ENCODE data around the gene COL9A3.

Gene COL9A3

GRCh38 chr20:62812181-62812906, 4.5 kb upstream of the COL9A3 start:
- no peak for DNase-seq

GRCh38 chr20:62812907-62813200, 4.0 kb upstream of the COL9A3 start:
- DNase-seq, result no peak

- DNase-seq, result no peak
Measured at GRCh38 chr20:62813588-62813987, 3.3 kb upstream of the COL9A3 start.

- DNase-seq, result no peak
Measured at GRCh38 chr20:62814060-62814708, 2.7 kb upstream of the COL9A3 start.

GRCh38 chr20:62814709-62815065, 2.2 kb upstream of the COL9A3 start:
- DNase-seq, result no peak

GRCh38 chr20:62815066-62815991, 1.5 kb upstream of the COL9A3 start:
- no peak for DNase-seq

- DNase-seq, result no peak
Measured at GRCh38 chr20:62816031-62816883, 593 bp upstream of the COL9A3 start.

- no peak for DNase-seq
Measured at GRCh38 chr20:62817975-62818591, 1.2 kb downstream of the COL9A3 start.

- no peak for DNase-seq
Measured at GRCh38 chr20:62818592-62819493, 2.0 kb downstream of the COL9A3 start.

GRCh38 chr20:62819494-62820174, 2.8 kb downstream of the COL9A3 start:
- no peak for DNase-seq

GRCh38 chr20:62820208-62820961, 3.5 kb downstream of the COL9A3 start:
- DNase-seq, result no peak

GRCh38 chr20:62820962-62821725, 4.3 kb downstream of the COL9A3 start:
- no peak for DNase-seq

GRCh38 chr20:62821726-62822210, 4.9 kb downstream of the COL9A3 start:
- no peak for DNase-seq

GRCh38 chr20:62822239-62822787, 5.5 kb downstream of the COL9A3 start:
- DNase-seq, result no peak

GRCh38 chr20:62822788-62823651, 6.2 kb downstream of the COL9A3 start:
- no peak for DNase-seq

GRCh38 chr20:62823688-62824475, 7.0 kb downstream of the COL9A3 start:
- no peak for DNase-seq
